HepG2 (cell line): Measurements from ENCODE around the gene PAXIP1. TPM values are rescaled to one million over a fixed set of nuclear protein-coding genes. Genes with fewer than 3 reads are reported as not detected.
"Not testable (repeated sequence)": the region's sequence is repeated elsewhere in the genome, so short reads cannot be mapped to it uniquely, and the experiment has no call there.

Experiments used
- ATAC-seq: fragments of 200-7000 bp; cut with Tn5 transposase; 3 replicates; pipeline ENCODE4 v1.9.1; 2020; ENCODE audit warnings: mild to moderate bottlenecking, moderate library complexity
- BruUV-seq: library from RNA; stranded (reverse); fragments of 400-500 nt; replicated peaks from 2 replicates; lab custom pipeline; 2021; lab: Mats Ljungman, UMichigan
- CTCF ChIA-PET: fragments of 300-600 bp; formaldehyde crosslinking; extraction: SDS; loops from one replicate; lab custom pipeline; 2021; ENCODE audit warnings: low total read pairs, inconsistent platforms, low intra/inter-chr PET ratio; lab: Yijun Ruan, JAX
- POLR2A ChIA-PET: fragments of 350-600 bp; sonication (Branson Sonifier 250); formaldehyde crosslinking; loops from one replicate; lab custom pipeline; 2020; ENCODE audit warnings: antibody characterized with exemption, inconsistent platforms; lab: Yijun Ruan, JAX
- DNase-seq: peaks from one replicate; pipeline ENCODE4 v3.0.0-alpha.2; 2015; ENCODE audit warnings: low spot score
- FAIRE-seq: peaks from 3 replicates; lab custom pipeline; 2011; peaks lifted over from hg19 to GRCh38; lab: Jason Lieb, UNC
- H2AFZ ChIP-seq: one replicate; pipeline ENCODE4 v1.6.1; 2011; ENCODE audit warnings: low read length, inconsistent platforms
- H3K27ac ChIP-seq: fragments of 300-600 bp; 3 replicates; pipeline ENCODE4 v1.8.0; 2011; ENCODE audit warnings: mixed run types, mild to moderate bottlenecking, mixed read lengths, low read length, inconsistent platforms; ENCODE audit not compliant: insufficient read depth; ENCODE audit errors: extremely low read length
- H3K27me3 ChIP-seq, 2 experiments: fragments of 200-600 bp in 1 of 2; 2 replicates in 1 of 2; 3 replicates in 1 of 2; pipeline versions ENCODE4 v1.6.0 to v1.8.0; 2011; ENCODE audit warnings: low read length in 2 of 2, mild to moderate bottlenecking in 2 of 2, moderate library complexity in 2 of 2, inconsistent platforms in 1 of 2; ENCODE audit not compliant: insufficient read depth in 2 of 2, control insufficient read depth in 1 of 2
- H3K36me3 ChIP-seq, 2 experiments: fragments of 200-600 bp in 1 of 2; replicated peaks in 1 of 2; 2 replicates in 1 of 2; 3 replicates in 1 of 2; pipeline versions ENCODE4 v1.5.1 to v1.8.0; 2011; ENCODE audit warnings: low read length in 2 of 2, inconsistent platforms in 1 of 2; ENCODE audit not compliant: insufficient read depth in 2 of 2, control insufficient read depth in 1 of 2
- H3K4me1 ChIP-seq: 2 replicates; pipeline ENCODE4 v1.5.1; 2012; ENCODE audit warnings: low read length, inconsistent platforms; ENCODE audit not compliant: insufficient read depth
- H3K4me2 ChIP-seq: 2 replicates; pipeline ENCODE4 v1.6.0; 2011; ENCODE audit warnings: low read depth, low read length, inconsistent platforms
- H3K4me3 ChIP-seq, 3 experiments: fragments of 200-600 bp in 1 of 3; sonication (generic), shearing (Covaris generic) in 1 of 3; replicated peaks in 1 of 3; 2 replicates each; pipeline ENCODE4 v1.5.1; 2011 to 2016; ENCODE audit warnings: low read length in 3 of 3, inconsistent platforms in 2 of 3, low read depth in 2 of 3, mild to moderate bottlenecking in 2 of 3, control low read depth in 1 of 3, mixed read lengths in 1 of 3; ENCODE audit not compliant: insufficient read depth in 1 of 3
- H3K79me2 ChIP-seq: one replicate; pipeline ENCODE4 v1.6.1; 2011; ENCODE audit warnings: low read length, inconsistent platforms; ENCODE audit not compliant: insufficient read depth
- H3K9ac ChIP-seq: 2 replicates; pipeline ENCODE4 v1.6.0; 2011; ENCODE audit warnings: mild to moderate bottlenecking, low read depth, low read length, inconsistent platforms; ENCODE audit not compliant: insufficient read depth
- H3K9me3 ChIP-seq: 2 replicates; pipeline ENCODE4 v1.5.1; 2012; ENCODE audit warnings: mild to moderate bottlenecking, low read length
- H4K20me1 ChIP-seq: 2 replicates; pipeline ENCODE4 v1.6.0; 2011; ENCODE audit warnings: inconsistent platforms, mild to moderate bottlenecking, low read length, moderate library complexity; ENCODE audit not compliant: insufficient read depth
- RXRB ChIP-seq: IDR thresholded peaks from 2 replicates; pipeline ENCODE4 v1.6.1; 2016; ENCODE audit warnings: borderline replicate concordance, missing genetic modification reagents, missing compliant biosample characterization
- TBX2 ChIP-seq: sonication (generic); formaldehyde crosslinking; IDR thresholded peaks from 2 replicates; pipeline ENCODE4 v1.5.0; 2020; ENCODE audit warnings: missing genetic modification reagents, mild to moderate bottlenecking, borderline replicate concordance
- WGBS: methylation state at CpG from one replicate; pipeline ENCODE4 v1.1.6; 2017; ENCODE audit warnings: low lambda C conversion rate; 5-methylcytosine and 5-hydroxymethylcytosine counted together
- in situ Hi-C: cut with HindIII; loops from 2 replicates; pipeline ENCODE4 v1.10.0; 2017; ENCODE audit warnings: low pct_unique_long_range_greater_than_20kb; ENCODE audit not compliant: extremely low pct_ligation_motif_present
- intact Hi-C: fragments of 100-400 bp; cut with micrococcal nuclease; formaldehyde crosslinking; loops from one replicate; pipeline ENCODE4 v1.10.0; 2022; ENCODE audit not compliant: unreplicated experiment
- polyA plus RNA-seq, 8 experiments: library from polyadenylated mRNA; depleted of rRNA in 3 of 8; stranded (reverse) in 7 of 8; unstranded in 1 of 8; fragments of >200 nt; fragmentation: Illumina TruSeq in 4 of 8; extraction: Trizol in 4 of 8; gene quantifications; 2 replicates each; pipeline versions ENCODE4 v1.2.1 to v1.2.3, GENCODE V29; 2011 to 2016; ENCODE audit warnings: low read depth in 4 of 8, missing spikeins in 1 of 8, mixed read lengths in 1 of 8; ENCODE audit not compliant: insufficient read depth in 1 of 8
- total RNA-seq, 5 experiments: library from RNA; depleted of rRNA; stranded (reverse); fragments of >200 nt; fragmentation: Illumina TruSeq; extraction: Trizol; gene quantifications; 2 replicates each; pipeline ENCODE4 v1.2.3, GENCODE V29; 2016; ENCODE audit warnings: low read depth in 1 of 5
- TF ChIP-seq, protein P1 (sequence below): sonication (generic); formaldehyde crosslinking; IDR thresholded peaks from 2 replicates; pipeline ENCODE4 v1.5.0; 2020; ENCODE audit warnings: mild to moderate bottlenecking, missing genetic modification reagents, borderline replicate concordance
- TF ChIP-seq, protein P2 (sequence below), 2 experiments: sonication (generic) in 1 of 2; formaldehyde crosslinking in 1 of 2; IDR thresholded peaks; 2 replicates each; pipeline versions ENCODE4 v1.4.0 to v1.6.1; 2018 to 2020; ENCODE audit warnings: missing genetic modification reagents in 2 of 2, borderline replicate concordance in 1 of 2, low read depth in 1 of 2, mild to moderate bottlenecking in 1 of 2, missing biosample characterization in 1 of 2

Gene PAXIP1
- total and polyA plus RNA-seq, 2 of the 13 experiments (the other 11 are each of a cell fraction or from before 2014, with no cell fraction given): 11.6 to 16.2 TPM

GRCh38 chr7:154927624-154928125 lies 75.2 kb downstream of the PAXIP1 start (continued):
- TF ChIP-seq, protein P1, sequence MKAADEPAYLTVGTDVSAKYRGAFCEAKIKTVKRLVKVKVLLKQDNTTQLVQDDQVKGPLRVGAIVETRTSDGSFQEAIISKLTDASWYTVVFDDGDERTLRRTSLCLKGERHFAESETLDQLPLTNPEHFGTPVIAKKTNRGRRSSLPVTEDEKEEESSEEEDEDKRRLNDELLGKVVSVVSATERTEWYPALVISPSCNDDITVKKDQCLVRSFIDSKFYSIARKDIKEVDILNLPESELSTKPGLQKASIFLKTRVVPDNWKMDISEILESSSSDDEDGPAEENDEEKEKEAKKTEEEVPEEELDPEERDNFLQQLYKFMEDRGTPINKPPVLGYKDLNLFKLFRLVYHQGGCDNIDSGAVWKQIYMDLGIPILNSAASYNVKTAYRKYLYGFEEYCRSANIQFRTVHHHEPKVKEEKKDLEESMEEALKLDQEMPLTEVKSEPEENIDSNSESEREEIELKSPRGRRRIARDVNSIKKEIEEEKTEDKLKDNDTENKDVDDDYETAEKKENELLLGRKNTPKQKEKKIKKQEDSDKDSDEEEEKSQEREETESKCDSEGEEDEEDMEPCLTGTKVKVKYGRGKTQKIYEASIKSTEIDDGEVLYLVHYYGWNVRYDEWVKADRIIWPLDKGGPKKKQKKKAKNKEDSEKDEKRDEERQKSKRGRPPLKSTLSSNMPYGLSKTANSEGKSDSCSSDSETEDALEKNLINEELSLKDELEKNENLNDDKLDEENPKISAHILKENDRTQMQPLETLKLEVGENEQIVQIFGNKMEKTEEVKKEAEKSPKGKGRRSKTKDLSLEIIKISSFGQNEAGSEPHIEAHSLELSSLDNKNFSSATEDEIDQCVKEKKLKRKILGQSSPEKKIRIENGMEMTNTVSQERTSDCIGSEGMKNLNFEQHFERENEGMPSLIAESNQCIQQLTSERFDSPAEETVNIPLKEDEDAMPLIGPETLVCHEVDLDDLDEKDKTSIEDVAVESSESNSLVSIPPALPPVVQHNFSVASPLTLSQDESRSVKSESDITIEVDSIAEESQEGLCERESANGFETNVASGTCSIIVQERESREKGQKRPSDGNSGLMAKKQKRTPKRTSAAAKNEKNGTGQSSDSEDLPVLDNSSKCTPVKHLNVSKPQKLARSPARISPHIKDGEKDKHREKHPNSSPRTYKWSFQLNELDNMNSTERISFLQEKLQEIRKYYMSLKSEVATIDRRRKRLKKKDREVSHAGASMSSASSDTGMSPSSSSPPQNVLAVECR (CRISPR knock-in tag): peak; percentile 2; the same call in 1 of the 2 replicates
- 0 out of 2 replicates have a peak, but pooled peaks have one; percentile 5 for TF ChIP-seq RXRB (CRISPR knock-in tag)
- TF ChIP-seq TBX2 (CRISPR knock-in tag): no peak
- TF ChIP-seq, protein P2, sequence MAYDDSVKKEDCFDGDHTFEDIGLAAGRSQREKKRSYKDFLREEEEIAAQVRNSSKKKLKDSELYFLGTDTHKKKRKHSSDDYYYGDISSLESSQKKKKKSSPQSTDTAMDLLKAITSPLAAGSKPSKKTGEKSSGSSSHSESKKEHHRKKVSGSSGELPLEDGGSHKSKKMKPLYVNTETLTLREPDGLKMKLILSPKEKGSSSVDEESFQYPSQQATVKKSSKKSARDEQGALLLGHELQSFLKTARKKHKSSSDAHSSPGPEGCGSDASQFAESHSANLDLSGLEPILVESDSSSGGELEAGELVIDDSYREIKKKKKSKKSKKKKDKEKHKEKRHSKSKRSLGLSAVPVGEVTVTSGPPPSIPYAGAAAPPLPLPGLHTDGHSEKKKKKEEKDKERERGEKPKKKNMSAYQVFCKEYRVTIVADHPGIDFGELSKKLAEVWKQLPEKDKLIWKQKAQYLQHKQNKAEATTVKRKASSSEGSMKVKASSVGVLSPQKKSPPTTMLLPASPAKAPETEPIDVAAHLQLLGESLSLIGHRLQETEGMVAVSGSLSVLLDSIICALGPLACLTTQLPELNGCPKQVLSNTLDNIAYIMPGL (CRISPR knock-in tag; IDR thresholded peaks at IDR 0.05; ENCODE audit: borderline replicate concordance in 1 of 2, low read depth in 1 of 2): peak in 1 of 2 experiments; percentile 32; a peak in 1 of 4 replicates
- TF ChIP-seq, all 625 proteins: peak for 10

DNA sequence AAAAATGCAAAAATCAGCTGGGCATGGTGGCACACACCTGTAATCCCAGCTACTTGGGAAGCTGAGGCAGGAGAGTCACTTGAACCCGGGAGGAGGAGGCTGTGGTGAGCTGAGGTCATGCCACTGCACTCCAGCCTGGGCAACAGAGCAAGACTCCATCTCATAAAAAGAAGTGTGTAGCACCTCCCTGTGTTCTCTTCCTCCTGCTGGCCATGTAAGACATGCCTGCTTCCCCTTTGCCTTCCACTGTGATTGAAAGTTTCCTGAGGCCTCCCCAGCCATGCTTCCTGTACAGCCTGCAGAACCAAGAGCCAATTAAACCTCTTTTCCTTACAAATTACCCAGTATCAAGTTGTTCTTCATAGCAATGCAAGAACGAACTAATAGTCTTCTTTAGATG lies 80.5 kb downstream of the PAXIP1 start:
- H3K27me3 ChIP-seq, H2AFZ ChIP-seq, FAIRE-seq, H3K36me3 ChIP-seq, DNase-seq, POLR2A ChIA-PET, H3K4me1 ChIP-seq, H3K79me2 ChIP-seq, H3K4me3 ChIP-seq, BruUV-seq, H3K9me3 ChIP-seq, in situ Hi-C loops, H3K4me2 ChIP-seq, intact Hi-C loops, H3K27ac ChIP-seq, H4K20me1 ChIP-seq, CTCF ChIA-PET, H3K9ac ChIP-seq, ATAC-seq: not testable (repeated sequence)
- WGBS: 0% methylated on average over 1 of the region's 2 CpGs
